Measurements from ENCODE around the gene CASD1.

CASD1 gene

DNA sequence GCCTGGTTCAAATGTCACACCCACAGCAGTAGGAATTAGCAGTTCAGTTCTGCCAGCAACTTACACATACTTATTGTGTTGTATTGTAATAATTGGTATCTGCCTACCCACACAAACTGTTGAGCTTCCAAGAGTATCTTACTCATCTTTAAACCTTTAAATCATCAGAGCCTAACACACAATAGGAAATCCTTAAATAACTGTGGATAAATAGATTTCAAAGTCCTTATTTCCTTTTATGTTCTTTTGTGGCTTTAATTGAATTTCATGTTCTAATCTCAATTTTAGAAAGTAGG is 3.9 kb downstream of the CASD1 start:
- no peak overlapping the region for H3K4me3 ChIP-seq (ENCODE audit: low read depth, low read length)
- DNase-seq (ENCODE audit: low read depth), result no peak
- no peak for TF ChIP-seq POLR2A (IDR thresholded peaks at IDR 0.05; ENCODE audit: extremely low read depth, insufficient read length)
- TF ChIP-seq, protein P1, sequence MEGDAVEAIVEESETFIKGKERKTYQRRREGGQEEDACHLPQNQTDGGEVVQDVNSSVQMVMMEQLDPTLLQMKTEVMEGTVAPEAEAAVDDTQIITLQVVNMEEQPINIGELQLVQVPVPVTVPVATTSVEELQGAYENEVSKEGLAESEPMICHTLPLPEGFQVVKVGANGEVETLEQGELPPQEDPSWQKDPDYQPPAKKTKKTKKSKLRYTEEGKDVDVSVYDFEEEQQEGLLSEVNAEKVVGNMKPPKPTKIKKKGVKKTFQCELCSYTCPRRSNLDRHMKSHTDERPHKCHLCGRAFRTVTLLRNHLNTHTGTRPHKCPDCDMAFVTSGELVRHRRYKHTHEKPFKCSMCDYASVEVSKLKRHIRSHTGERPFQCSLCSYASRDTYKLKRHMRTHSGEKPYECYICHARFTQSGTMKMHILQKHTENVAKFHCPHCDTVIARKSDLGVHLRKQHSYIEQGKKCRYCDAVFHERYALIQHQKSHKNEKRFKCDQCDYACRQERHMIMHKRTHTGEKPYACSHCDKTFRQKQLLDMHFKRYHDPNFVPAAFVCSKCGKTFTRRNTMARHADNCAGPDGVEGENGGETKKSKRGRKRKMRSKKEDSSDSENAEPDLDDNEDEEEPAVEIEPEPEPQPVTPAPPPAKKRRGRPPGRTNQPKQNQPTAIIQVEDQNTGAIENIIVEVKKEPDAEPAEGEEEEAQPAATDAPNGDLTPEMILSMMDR (IDR thresholded peaks at IDR 0.05; ENCODE audit: low read depth, low read length), result no peak
- TF ChIP-seq MYC (IDR thresholded peaks at IDR 0.05; ENCODE audit: low read depth, low read length), result no peak
- TF ChIP-seq, protein P2, sequence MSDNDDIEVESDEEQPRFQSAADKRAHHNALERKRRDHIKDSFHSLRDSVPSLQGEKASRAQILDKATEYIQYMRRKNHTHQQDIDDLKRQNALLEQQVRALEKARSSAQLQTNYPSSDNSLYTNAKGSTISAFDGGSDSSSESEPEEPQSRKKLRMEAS (IDR thresholded peaks at IDR 0.05; ENCODE audit: low read depth, low read length), result no peak

DNA sequence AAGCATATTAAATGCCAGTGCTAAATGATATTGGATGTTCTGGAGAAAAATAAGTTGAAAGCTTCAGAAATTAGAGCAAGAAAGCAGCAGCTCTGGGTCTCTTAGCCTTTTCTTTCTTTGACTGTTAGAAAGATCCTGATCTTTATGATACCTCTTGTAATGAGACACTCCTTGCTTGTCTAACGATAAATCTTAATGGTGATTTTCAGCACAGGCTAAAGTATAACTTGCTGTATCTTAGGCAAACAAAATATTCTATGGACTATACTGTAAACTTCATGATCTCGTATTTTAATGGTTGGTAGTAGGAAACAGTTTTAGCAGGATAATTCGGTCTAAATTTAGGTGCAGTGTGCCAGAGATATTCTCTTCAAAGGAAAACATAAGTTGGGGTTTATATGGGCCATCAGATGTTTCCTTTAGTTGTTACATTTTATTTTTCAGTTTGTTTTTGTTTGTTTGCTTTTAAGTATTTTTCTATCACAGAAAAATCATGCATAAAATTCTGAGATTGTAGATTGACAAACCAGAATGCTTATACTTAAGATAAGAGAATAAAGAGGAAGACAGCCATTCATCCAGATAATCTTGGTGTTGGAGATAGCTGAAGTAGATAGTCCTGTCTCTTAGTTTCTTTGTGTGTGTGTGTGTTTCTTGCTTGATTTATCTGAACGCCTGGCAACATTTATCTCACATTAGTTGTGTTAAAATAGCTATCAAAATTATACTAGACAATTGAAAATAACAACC is 4.7 kb downstream of the CASD1 start:
- no peak overlapping the region for H3K4me3 ChIP-seq (ENCODE audit: low read depth, low read length)
- DNase-seq (ENCODE audit: low read depth), result no peak
- TF ChIP-seq, protein P1 (IDR thresholded peaks at IDR 0.05; ENCODE audit: low read depth, low read length), result no peak
- TF ChIP-seq, protein P2 (IDR thresholded peaks at IDR 0.05; ENCODE audit: low read depth, low read length), result no peak
- TF ChIP-seq MYC (IDR thresholded peaks at IDR 0.05; ENCODE audit: low read depth, low read length) (no peak), POLR2A (IDR thresholded peaks at IDR 0.05; ENCODE audit: extremely low read depth, insufficient read length) (no peak)

DNA sequence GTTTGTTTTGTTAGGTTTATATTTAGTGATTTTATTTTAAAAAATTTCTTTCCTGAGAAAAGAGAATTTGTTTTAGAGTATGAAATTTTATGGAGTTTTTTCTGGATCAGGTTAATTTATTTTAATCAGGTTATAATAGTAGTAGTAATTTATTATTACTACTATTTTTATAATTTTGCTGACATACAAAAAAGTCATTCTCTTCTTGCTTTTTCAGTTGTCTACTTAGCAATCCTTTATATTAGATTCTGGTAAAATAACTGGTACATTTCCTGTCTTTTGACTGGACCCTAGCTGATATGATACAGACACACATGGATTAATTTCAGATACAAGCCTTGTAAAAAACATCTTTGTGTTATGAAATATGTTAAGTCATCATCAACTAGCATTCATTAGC is 5.3 kb downstream of the CASD1 start:
- H3K4me3 ChIP-seq (ENCODE audit: low read depth, low read length), result no peak overlapping the region
- TF ChIP-seq MYC (IDR thresholded peaks at IDR 0.05; ENCODE audit: low read depth, low read length) (no peak), POLR2A (IDR thresholded peaks at IDR 0.05; ENCODE audit: extremely low read depth, insufficient read length) (no peak)
- TF ChIP-seq, protein P1 (IDR thresholded peaks at IDR 0.05; ENCODE audit: low read depth, low read length), result no peak
- TF ChIP-seq, protein P2 (IDR thresholded peaks at IDR 0.05; ENCODE audit: low read depth, low read length), result no peak
- DNase-seq (ENCODE audit: low read depth), result no peak

- no peak for DNase-seq (ENCODE audit: low read depth)
- TF ChIP-seq, protein P1 (IDR thresholded peaks at IDR 0.05; ENCODE audit: low read depth, low read length), result no peak
- TF ChIP-seq MYC (IDR thresholded peaks at IDR 0.05; ENCODE audit: low read depth, low read length) (no peak), POLR2A (IDR thresholded peaks at IDR 0.05; ENCODE audit: extremely low read depth, insufficient read length) (no peak)
- TF ChIP-seq, protein P2 (IDR thresholded peaks at IDR 0.05; ENCODE audit: low read depth, low read length), result no peak
Observed at GRCh38 chr7:94525923-94526322, 16.3 kb downstream of the CASD1 start.

GRCh38 chr7:94529516-94529915 is 19.9 kb downstream of the CASD1 start:
- H3K4me3 ChIP-seq (ENCODE audit: low read depth, low read length), result no peak overlapping the region
- no peak for TF ChIP-seq MYC (IDR thresholded peaks at IDR 0.05; ENCODE audit: low read depth, low read length)
- TF ChIP-seq, protein P1 (IDR thresholded peaks at IDR 0.05; ENCODE audit: low read depth, low read length), result no peak
- no peak for DNase-seq (ENCODE audit: low read depth)

More at GRCh38 chr7:94525923-94526322, 16.3 kb downstream of the CASD1 start:
- no peak overlapping the region for H3K4me3 ChIP-seq (ENCODE audit: low read depth, low read length)

DNA sequence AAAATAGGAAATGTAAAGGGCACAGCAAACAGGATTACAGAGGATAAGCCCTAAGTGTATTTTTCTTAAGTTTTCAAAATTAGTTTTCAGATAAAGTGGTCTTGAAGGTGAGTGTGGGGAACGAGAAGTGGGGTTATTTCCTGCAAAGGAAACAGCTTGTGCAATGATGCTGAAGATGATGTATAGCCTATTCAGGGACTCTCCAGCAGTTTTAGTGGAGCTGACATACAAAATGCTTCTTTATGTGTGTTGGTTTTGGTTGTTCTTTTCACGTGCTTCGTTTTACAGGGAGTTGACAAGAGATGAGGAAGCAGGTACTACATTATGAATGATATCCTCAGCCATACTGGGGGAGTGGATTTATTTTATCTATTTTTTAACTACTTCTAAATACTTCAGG is 20.5 kb downstream of the CASD1 start:
- TF ChIP-seq, protein P2 (IDR thresholded peaks at IDR 0.05; ENCODE audit: low read depth, low read length), result no peak
- H3K4me3 ChIP-seq (ENCODE audit: low read depth, low read length), result no peak overlapping the region
- DNase-seq (ENCODE audit: low read depth), result no peak
